ENCODE data around the gene P2RX7. TPM values are rescaled to one million over a fixed set of nuclear protein-coding genes. Genes with fewer than 3 reads are reported as not detected.

P2RX7 gene
- not detected in 5 replicates for total RNA-seq (2022; extraction: Qiagen RNA extraction; ENCODE audit: low read depth)

DNA sequence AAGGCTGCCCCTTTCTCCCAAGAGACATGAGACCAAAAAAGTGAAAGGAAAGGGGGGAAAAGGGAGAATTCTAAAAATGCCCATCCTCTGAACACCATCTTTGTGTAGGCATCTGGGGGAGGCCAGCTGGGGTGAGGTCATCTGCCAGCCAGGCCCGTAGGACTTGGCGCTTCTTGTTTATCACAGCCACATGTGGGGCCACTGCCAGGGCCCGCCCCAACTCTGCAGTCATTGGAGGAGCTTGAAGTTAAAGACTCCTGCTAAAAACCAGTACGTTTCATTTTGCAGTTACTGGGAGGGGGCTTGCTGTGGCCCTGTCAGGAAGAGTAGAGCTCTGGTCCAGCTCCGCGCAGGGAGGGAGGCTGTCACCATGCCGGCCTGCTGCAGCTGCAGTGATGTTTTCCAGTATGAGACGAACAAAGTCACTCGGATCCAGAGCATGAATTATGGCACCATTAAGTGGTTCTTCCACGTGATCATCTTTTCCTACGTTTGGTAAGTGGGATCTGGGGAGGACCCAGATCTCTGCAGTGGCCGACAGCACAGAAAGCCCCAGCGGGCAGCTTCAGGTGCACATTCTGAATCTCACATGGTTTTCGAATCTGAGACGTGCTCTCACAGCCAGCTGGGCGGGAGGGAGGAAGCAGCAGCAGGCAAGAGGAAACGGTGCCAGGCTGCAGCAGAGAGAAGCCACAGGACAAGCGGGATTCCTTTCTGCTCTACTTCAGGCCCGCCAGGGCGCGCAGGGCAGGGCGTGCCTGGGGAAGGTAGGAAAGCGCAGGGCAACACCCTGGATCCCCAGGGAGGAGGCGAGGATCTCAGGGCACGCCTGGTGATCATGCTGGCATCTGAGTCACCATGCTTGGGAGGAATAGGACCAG, at the start of gene P2RX7:
Gene P2RX7, plus strand, starts transcription at position 276 of the 881 bp plus-strand sequence. Its CDS starts 95 bp downstream, at position 371.

DNA sequence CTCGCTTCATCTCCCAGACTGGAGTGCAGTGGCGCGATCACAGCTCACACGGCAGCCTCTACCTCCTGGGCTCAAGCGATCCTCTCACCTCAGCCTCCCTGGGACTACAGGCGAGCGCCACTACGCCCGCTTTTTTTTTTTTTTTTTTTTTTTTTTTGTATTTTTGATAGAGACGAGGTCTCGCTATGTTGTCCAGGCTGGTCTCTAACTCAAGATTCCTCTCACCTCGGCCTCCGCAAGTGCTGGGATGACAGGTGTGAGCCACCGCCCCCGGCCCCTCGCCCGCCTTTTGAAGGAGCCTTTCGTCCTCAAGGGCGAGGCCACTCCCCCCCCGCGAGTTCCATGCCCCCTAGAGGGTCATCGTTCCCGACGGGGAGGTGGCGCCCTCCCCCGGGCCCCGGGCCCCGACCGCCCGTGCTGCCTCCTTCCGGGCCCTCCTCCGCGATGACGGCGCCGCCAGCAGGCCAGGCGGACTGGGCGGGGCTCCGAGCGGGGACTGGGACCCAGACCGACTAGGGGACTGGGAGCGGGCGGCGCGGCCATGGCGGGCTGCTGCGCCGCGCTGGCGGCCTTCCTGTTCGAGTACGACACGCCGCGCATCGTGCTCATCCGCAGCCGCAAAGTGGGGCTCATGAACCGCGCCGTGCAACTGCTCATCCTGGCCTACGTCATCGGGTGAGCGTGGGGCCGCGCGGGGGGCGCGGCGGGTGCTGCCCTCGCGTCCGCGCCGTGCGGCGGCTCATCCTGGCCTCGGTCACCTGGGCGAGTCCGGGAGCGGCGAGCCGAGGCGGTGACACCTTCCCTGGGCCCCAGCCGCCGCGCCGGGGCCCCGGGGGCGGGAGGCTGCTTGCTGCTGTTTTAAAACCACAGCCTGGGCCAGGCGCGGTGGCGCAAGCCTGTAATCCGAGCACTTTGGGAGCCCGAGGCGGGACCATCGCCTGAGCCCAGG, 77.2 kb downstream of the P2RX7 start, which contains the start of gene P2RX4:
Gene P2RX4, plus strand, starts transcription at position 506 of the 949 bp plus-strand sequence. Its CDS starts 36 bp downstream, at position 542.

Other genes with a start within 250 kb of the P2RX7 start
- gene SPPL3, start 228.5 kb upstream of the P2RX7 start, total RNA-seq (2022; extraction: Qiagen RNA extraction; ENCODE audit: low read depth), result 40.4 to 54.3 TPM (median 53.0 TPM) in 5 replicates
- gene HNF1A, start 154.3 kb upstream of the P2RX7 start, total RNA-seq (2022; extraction: Qiagen RNA extraction; ENCODE audit: low read depth), result 4.4 to 6.4 TPM (median 5.9 TPM) in 5 replicates
- 24.1 to 26.6 TPM (median 24.9 TPM) in 5 replicates for gene C12orf43, start 116.4 kb upstream of the P2RX7 start, total RNA-seq (2022; extraction: Qiagen RNA extraction; ENCODE audit: low read depth)
- 3.5 to 6.6 TPM (median 5.0 TPM) in 5 replicates for gene OASL, start 93.6 kb upstream of the P2RX7 start, total RNA-seq (2022; extraction: Qiagen RNA extraction; ENCODE audit: low read depth)
- gene P2RX4, start 77.3 kb downstream of the P2RX7 start, total RNA-seq (2022; extraction: Qiagen RNA extraction; ENCODE audit: low read depth), result 15.8 to 21.9 TPM (median 17.7 TPM) in 5 replicates
- gene CAMKK2, start 163.8 kb downstream of the P2RX7 start, total RNA-seq (2022; extraction: Qiagen RNA extraction; ENCODE audit: low read depth), result 21.1 to 26.3 TPM (median 25.6 TPM) in 5 replicates
- 85.1 to 97.5 TPM (median 96.9 TPM) in 5 replicates for gene ANAPC5, start 219.5 kb downstream of the P2RX7 start, total RNA-seq (2022; extraction: Qiagen RNA extraction; ENCODE audit: low read depth)

All from A549 treated with DMSO at 1 μM for 4 hours (cell line).